ENCODE data around the gene CORO2A.

Gene CORO2A

GRCh38 chr9:98219794-98220370 lies 27.4 kb upstream of the CORO2A start:
- in situ Hi-C loops (cut with MboI; ENCODE audit: low sequenced_read_pairs): no loop called here

- in situ Hi-C loops (cut with MboI; ENCODE audit: low sequenced_read_pairs): no loop called here
Observed at GRCh38 chr9:98219364-98219716, 26.9 kb upstream of the CORO2A start.

GRCh38 chr9:98218562-98219363 lies 26.3 kb upstream of the CORO2A start:
- in situ Hi-C loops (cut with MboI; ENCODE audit: low sequenced_read_pairs): no loop called here

- in situ Hi-C loops (cut with MboI; ENCODE audit: low sequenced_read_pairs): no loop called here
Observed at GRCh38 chr9:98217255-98217654, 24.8 kb upstream of the CORO2A start.

DNA sequence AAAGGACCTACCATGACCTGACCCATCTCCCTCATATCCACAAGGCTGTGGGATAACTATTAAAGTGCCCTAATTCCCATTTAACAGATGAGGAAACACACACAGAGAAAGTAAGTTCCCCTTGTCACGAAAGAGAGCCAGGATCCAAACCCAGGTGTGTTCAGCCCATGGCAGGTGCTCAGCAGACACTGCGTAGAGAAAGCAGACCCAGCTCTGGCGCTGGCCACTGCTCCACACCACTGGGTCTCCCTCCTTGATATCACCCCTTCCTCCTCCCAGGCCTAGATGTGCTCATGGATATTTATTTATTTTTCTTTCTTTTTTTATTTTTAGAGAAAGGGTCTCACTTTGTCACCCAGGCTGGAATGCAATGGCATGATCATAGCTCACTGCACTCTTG lies 24.0 kb upstream of the CORO2A start:
- in situ Hi-C loops (cut with MboI; ENCODE audit: low sequenced_read_pairs): no loop called here

GRCh38 chr9:98215821-98216220 lies 23.4 kb upstream of the CORO2A start:
- in situ Hi-C loops (cut with MboI; ENCODE audit: low sequenced_read_pairs): no loop called here

GRCh38 chr9:98215271-98215670 lies 22.8 kb upstream of the CORO2A start:
- in situ Hi-C loops (cut with MboI; ENCODE audit: low sequenced_read_pairs): no loop called here

DNA sequence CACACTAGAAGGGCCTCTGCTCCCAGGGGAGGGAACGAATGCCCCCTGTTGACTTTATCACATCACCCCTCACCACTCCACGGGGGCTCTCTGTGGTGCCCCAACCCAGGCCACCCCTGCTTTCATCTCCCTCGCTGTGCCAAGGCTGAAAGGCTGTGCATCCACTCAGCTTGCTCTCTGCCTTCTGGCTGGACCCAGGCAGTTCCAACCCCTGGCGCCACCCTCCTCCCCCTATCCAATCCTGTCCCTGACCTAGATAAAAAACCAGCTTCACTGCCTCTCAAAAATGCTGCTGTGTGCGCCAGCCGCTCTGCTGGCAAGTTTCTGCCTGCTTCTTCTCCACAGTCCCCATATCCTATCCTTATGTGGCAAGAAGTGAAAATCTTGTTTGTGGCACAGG lies 22.4 kb upstream of the CORO2A start:
- in situ Hi-C loops (cut with MboI; ENCODE audit: low sequenced_read_pairs): no loop called here

DNA sequence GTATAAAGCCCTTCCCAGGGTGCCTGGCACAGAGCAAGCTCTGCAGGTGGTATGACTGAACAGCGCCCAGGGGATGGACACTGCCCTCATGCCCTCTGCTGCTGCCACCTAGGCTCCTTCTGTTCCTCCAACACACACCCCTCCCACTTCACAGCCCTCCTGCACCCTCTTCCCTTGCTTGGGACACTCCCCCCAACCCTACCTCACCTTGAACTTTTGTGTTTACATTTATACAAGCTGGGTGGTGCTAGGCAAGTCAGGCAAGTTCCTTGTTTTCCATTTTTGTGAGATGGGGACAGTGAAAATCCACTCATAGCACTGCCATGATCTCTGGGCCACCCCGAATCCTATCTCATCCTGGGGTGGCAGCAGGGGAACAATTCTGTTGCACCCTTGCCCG lies 18.8 kb upstream of the CORO2A start:
- in situ Hi-C loops (cut with MboI; ENCODE audit: low sequenced_read_pairs): no loop called here

- in situ Hi-C loops (cut with MboI; ENCODE audit: low sequenced_read_pairs): no loop called here
Observed at GRCh38 chr9:98210435-98210834, 18.0 kb upstream of the CORO2A start.

DNA sequence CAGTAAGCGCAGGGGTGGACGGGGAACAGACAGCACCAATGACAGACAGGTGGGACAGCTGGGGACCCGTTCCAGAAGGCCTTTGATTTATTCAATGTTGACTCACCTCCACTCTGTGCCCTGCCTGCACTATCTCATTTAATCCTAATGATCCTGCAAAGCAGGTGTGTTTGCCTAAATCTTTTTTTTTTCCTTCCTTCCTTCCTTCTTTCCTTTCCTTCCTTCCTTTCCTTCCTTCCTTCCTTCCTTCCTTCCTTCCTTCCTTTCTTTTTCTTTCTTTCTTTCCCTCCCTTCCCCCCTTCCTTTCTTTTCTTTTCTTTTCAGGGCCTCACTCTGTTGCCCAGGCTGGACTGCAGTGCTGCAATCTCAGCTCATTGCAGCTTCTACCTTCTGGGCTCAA lies 17.1 kb upstream of the CORO2A start:
- in situ Hi-C loops (cut with MboI; ENCODE audit: low sequenced_read_pairs): no loop called here

GRCh38 chr9:98208635-98209034 lies 16.2 kb upstream of the CORO2A start:
- in situ Hi-C loops (cut with MboI; ENCODE audit: low sequenced_read_pairs): no loop called here

DNA sequence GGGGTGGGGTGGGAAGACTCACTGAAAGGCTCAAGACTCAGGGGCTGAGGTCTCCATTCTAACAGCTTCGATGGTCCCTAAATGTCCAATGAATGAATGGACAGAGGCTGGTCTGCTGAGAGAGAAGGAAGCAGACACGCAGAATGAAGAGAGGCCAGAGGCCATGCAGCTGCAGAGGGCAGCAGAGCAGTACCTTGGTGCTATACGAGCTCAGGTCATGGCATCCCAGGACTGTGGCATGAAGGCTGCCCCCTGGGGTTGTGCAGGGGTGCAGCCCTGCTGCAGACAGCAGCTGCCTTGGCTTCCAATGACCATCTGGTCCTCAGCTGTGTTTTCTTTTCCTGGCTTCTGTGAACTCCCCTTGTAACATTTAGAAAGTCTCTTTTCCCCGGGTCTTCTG lies 15.2 kb upstream of the CORO2A start:
- in situ Hi-C loops (cut with MboI; ENCODE audit: low sequenced_read_pairs): no loop called here

- in situ Hi-C loops (cut with MboI; ENCODE audit: low sequenced_read_pairs): no loop called here
Observed at GRCh38 chr9:98206754-98207153, 14.3 kb upstream of the CORO2A start.

DNA sequence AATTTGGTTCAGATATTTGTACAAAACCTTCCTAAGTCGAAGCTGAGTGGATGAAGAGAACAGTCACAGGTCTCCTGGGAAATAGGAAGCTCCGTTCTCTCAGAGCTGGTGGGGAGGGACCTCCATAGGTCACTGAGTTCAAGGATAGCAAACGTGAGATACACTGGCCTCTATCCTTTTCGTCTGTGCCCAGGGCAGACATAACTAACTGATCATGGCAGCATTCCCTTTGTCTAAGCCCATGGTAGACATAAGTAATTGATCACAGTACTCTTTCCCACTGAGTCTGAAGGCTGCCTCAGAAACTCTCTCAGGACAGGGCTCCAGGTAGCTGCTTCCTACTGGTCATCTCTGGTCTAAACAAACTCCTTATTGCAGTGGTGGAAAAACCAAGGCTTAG lies 12.3 kb upstream of the CORO2A start:
- in situ Hi-C loops (cut with MboI; ENCODE audit: low sequenced_read_pairs): no loop called here

DNA sequence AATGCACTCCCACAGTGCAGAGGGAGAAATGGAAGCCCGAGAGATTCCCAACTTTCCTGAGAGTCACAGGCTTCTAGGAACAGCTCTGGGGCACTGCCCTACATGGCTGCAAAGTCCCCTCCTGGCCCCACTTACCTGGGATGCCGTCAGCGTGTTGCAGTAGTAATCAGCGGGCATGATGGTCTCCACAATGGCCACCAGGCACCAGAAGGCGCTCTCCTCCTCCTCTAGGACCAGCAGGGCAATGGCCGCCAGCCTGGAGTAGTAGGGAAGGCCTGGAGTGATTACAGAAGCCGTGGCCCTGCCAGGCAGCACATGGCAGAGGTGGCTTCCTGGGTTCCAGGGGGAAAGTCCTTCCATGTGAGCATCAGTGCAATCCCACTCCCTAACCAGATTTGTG lies 10.7 kb upstream of the CORO2A start:
- in situ Hi-C loops (cut with MboI; ENCODE audit: low sequenced_read_pairs): no loop called here

DNA sequence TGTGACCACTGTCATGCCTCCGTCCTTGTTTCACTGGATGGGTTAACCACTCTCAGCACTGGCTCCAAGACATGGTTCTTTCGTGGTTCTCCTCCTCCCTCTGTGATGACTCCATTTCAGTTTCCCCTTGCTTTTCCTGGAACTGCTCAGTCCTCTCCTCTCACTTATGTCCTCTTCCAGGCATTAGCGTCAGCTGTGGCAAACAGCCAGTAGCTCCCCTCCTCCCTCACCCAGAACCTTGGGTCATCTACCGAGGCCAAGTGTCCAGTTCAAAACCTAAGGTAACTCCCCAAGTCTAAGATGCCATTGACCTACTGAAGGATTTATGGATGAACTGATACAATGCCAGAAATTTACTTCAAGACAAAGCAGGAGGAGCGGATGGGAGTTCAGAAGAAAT lies 9.8 kb upstream of the CORO2A start:
- in situ Hi-C loops (cut with MboI; ENCODE audit: low sequenced_read_pairs): no loop called here

GRCh38 chr9:98201749-98202148 lies 9.3 kb upstream of the CORO2A start:
- in situ Hi-C loops (cut with MboI; ENCODE audit: low sequenced_read_pairs): no loop called here

DNA sequence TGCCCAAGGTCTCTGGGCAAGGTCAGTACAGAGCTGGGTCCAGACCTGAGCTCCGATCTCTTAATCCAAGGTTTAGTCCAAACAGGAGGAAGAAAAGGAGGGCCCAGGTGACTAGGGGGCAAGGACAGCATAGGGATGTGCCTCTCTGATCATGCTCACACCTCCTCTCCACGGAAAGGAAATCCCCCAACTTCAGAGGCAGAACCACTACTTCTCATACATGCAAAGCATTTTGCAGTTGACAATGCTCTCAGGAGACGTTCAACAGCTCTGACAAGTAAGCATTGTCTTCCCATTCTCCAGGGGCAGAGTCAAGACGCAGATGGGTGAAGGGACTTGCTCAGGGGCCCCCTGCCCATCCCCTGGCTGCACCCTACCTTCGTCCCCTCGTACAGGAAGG lies 8.7 kb upstream of the CORO2A start:
- in situ Hi-C loops (cut with MboI; ENCODE audit: low sequenced_read_pairs): no loop called here

DNA sequence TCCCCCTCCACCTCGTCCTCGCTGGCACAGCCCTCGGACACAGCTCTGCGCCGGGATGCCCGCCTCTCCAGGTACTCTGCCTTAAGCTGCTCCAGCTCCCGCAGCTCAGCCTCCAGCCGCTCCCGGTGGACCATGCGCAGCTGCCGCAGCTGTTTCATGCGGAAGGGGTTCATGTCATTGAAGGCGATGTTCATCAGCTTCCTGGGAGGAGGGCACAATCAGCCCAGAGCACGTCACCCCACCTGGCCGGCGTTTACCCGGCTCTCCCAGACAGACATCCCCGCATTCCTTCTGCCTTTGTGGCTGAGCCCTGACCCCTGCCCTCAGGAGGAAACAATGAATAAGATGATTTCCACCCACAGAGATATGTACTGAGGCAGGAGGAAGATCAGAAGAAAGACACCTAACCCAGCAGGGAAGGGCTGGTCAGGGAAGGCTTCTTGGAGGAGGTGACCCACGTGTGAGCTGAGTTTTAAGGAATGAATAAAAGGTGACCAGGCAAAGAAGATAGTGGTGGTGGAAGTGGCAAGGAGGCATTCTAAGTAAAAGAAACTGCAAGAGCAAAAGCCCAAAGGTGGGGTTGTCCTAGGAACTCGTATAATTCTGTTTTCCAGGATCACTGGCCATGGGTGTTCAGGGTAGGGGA lies 7.1 kb upstream of the CORO2A start:
- in situ Hi-C loops (cut with MboI; ENCODE audit: low sequenced_read_pairs): no loop called here

- in situ Hi-C loops (cut with MboI; ENCODE audit: low sequenced_read_pairs): no loop called here
Observed at GRCh38 chr9:98195671-98196070, 3.2 kb upstream of the CORO2A start.

- in situ Hi-C loops (cut with MboI; ENCODE audit: low sequenced_read_pairs): no loop called here
Observed at GRCh38 chr9:98193336-98193944, 1.0 kb upstream of the CORO2A start.
